Measurements from ENCODE around the gene ZBTB4. TPM values are rescaled to one million over a fixed set of nuclear protein-coding genes. Genes with fewer than 3 reads are reported as not detected.
"Not testable (repeated sequence)": the region's sequence is repeated elsewhere in the genome, so short reads cannot be mapped to it uniquely, and the experiment has no call there.

ZBTB4 gene
- total RNA-seq, 1 experiment from 2014 or later: 26.3 TPM

- POLR2A ChIA-PET: interaction anchor here (0.6 to 5.1 kb wide), 45 partner anchors 7 to 656 kb away, joined by 3 to 90 read pairs (median 6); partner anchors contain the start of genes CD68, CHRNB1, GABARAP and MPDU1
- intact Hi-C loops (cut with micrococcal nuclease): loop anchor here (1.0 to 5.0 kb wide), 4 partner anchors 39 to 131 kb away; partner anchors contain the start of genes KCTD11, SENP3 and TMEM102
- H3K4me1 Mint-ChIP-seq (ENCODE audit: insufficient read depth, unreplicated experiment): peaks cover 36% of the 10 kb centered on the region
These were observed 4.0 kb upstream of the ZBTB4 start for GRCh38 chr17:7483255-7484066.

GRCh38 chr17:7482742-7483088 lies 3.3 kb upstream of the ZBTB4 start:
- intact Hi-C loops (cut with micrococcal nuclease): loop anchor here (5.0 kb wide), 1 partner anchor 130 kb away; the partner anchor contains the start of gene KCTD11
- H3K9me3 Mint-ChIP-seq (ENCODE audit: unreplicated experiment); DNase-seq (ENCODE audit: unreplicated experiment); BruUV-seq (replicated peaks); H3K27me3 Mint-ChIP-seq (ENCODE audit: insufficient read depth, unreplicated experiment); CTCF ChIA-PET: not testable (repeated sequence)
- POLR2A ChIA-PET: interaction anchor here (0.6 to 5.1 kb wide), 9 partner anchors 23 to 657 kb away, joined by 3 to 90 read pairs (median 16); partner anchors contain the start of genes CHRNB1, MPDU1, SOX15 and TMEM102
- Mint-ChIP-seq H3K36me3 (ENCODE audit: insufficient read depth, unreplicated experiment) (peaks cover 45% of the 10 kb centered on the region), H3K4me1 (ENCODE audit: insufficient read depth, unreplicated experiment) (peaks cover 41% of the 10 kb centered on the region), H3K4me3 (ENCODE audit: unreplicated experiment) (peak overlapping the region; percentile 79), H3K27ac (ENCODE audit: low read depth, unreplicated experiment) (peak overlapping the region; percentile 100)

More at GRCh38 chr17:7483255-7484066, 4.0 kb upstream of the ZBTB4 start:
- peak overlapping the region; percentile 100 for H3K27ac Mint-ChIP-seq (ENCODE audit: low read depth, unreplicated experiment)
- peak overlapping the region; percentile 79 for H3K4me3 Mint-ChIP-seq (ENCODE audit: unreplicated experiment)
- DNase-seq (ENCODE audit: unreplicated experiment): peak; percentile 91
- TSS peak; percentile 89 for BruUV-seq (replicated peaks)
- no peak for TF ChIP-seq CTCF (IDR thresholded peaks at IDR 0.05; ENCODE audit: unreplicated experiment)
- peaks cover 45% of the 10 kb centered on the region for H3K36me3 Mint-ChIP-seq (ENCODE audit: insufficient read depth, unreplicated experiment)
- CTCF ChIA-PET: interaction anchor here (0.7 kb wide), 2 partner anchors 24 to 46 kb away, joined by 3 read pairs; no protein-coding TSS in a partner anchor
- H3K9me3 Mint-ChIP-seq (ENCODE audit: unreplicated experiment): no peaks in the 10 kb centered on the region
- no peaks in the 10 kb centered on the region for H3K27me3 Mint-ChIP-seq (ENCODE audit: insufficient read depth, unreplicated experiment)

GRCh38 chr17:7481842-7482741 lies 2.7 kb upstream of the ZBTB4 start:
- not testable (repeated sequence) for H3K9me3 Mint-ChIP-seq (ENCODE audit: unreplicated experiment); BruUV-seq (replicated peaks); H3K27me3 Mint-ChIP-seq (ENCODE audit: insufficient read depth, unreplicated experiment); DNase-seq (ENCODE audit: unreplicated experiment)
- peaks cover 41% of the 10 kb centered on the region for H3K4me1 Mint-ChIP-seq (ENCODE audit: insufficient read depth, unreplicated experiment)
- CTCF ChIA-PET: interaction anchor here (0.6 to 0.9 kb wide), 2 partner anchors 79 to 141 kb away, joined by 3 read pairs; no protein-coding TSS in a partner anchor
- peaks cover 41% of the 10 kb centered on the region for H3K36me3 Mint-ChIP-seq (ENCODE audit: insufficient read depth, unreplicated experiment)
- intact Hi-C loops (cut with micrococcal nuclease): loop anchor here (5.0 kb wide), 1 partner anchor 130 kb away; the partner anchor contains the start of gene KCTD11
- POLR2A ChIA-PET: interaction anchor here (4.5 kb wide), 2 partner anchors 40 to 205 kb away, joined by 51 to 58 read pairs; partner anchors contain the start of genes CHRNB1, TP53 and WRAP53
- H3K4me3 Mint-ChIP-seq (ENCODE audit: unreplicated experiment): peak overlapping the region; percentile 79
- peak overlapping the region; percentile 100 for H3K27ac Mint-ChIP-seq (ENCODE audit: low read depth, unreplicated experiment)

GRCh38 chr17:7481275-7481674 lies 1.8 kb upstream of the ZBTB4 start, which contains the start of gene SLC35G6:
Gene SLC35G6, plus strand, starts transcription at chr17:7481446. Its CDS starts 71 bp downstream, at chr17:7481517.
- intact Hi-C loops (cut with micrococcal nuclease): loop anchor here (5.0 kb wide), 1 partner anchor 129 kb away; the partner anchor contains the start of gene KCTD11
- not testable (repeated sequence) for DNase-seq (ENCODE audit: unreplicated experiment); H3K9me3 Mint-ChIP-seq (ENCODE audit: unreplicated experiment); H3K27me3 Mint-ChIP-seq (ENCODE audit: insufficient read depth, unreplicated experiment); BruUV-seq (replicated peaks)
- Mint-ChIP-seq H3K27ac (ENCODE audit: low read depth, unreplicated experiment) (peak within 1 kb of the TSS; percentile 89), H3K4me3 (ENCODE audit: unreplicated experiment) (peak within 1 kb of the TSS; percentile 84), H3K4me1 (ENCODE audit: insufficient read depth, unreplicated experiment) (peaks cover 43% of the 10 kb centered on the region), H3K36me3 (ENCODE audit: insufficient read depth, unreplicated experiment) (peaks cover 37% of the 10 kb centered on the region)
- CTCF ChIA-PET: interaction anchor here (0.6 to 1.4 kb wide), 4 partner anchors 40 to 142 kb away, joined by 3 to 6 read pairs (median 4); no protein-coding TSS in a partner anchor
- POLR2A ChIA-PET: interaction anchor here (0.6 to 6.9 kb wide), 4 partner anchors 43 to 516 kb away, joined by 3 to 115 read pairs (median 24); partner anchors contain the start of genes FGF11, FXR2, SENP3 and TMEM102

GRCh38 chr17:7480089-7480384 lies 606 bp upstream of the ZBTB4 start:
- DNase-seq (ENCODE audit: unreplicated experiment): no peak
- POLR2A ChIA-PET: interaction anchor here (0.7 to 6.9 kb wide), 17 partner anchors 10 to 239 kb away, joined by 3 to 115 read pairs (median 5); partner anchors contain the start of genes CD68, CHRNB1, FGF11 and FXR2
- intact Hi-C loops (cut with micrococcal nuclease): loop anchor here (5.0 kb wide), 1 partner anchor 128 kb away; the partner anchor contains the start of gene KCTD11
- H3K27ac Mint-ChIP-seq (ENCODE audit: low read depth, unreplicated experiment): peak overlapping the region; percentile 89
- TF ChIP-seq CTCF (IDR thresholded peaks at IDR 0.05; ENCODE audit: unreplicated experiment): no peak
- no peaks in the 10 kb centered on the region for H3K9me3 Mint-ChIP-seq (ENCODE audit: unreplicated experiment)
- no peaks in the 10 kb centered on the region for H3K27me3 Mint-ChIP-seq (ENCODE audit: insufficient read depth, unreplicated experiment)
- H3K4me1 Mint-ChIP-seq (ENCODE audit: insufficient read depth, unreplicated experiment): peaks cover 43% of the 10 kb centered on the region
- peaks cover 36% of the 10 kb centered on the region for H3K36me3 Mint-ChIP-seq (ENCODE audit: insufficient read depth, unreplicated experiment)
- CTCF ChIA-PET: interaction anchor here (0.5 to 1.4 kb wide), 6 partner anchors 44 to 125 kb away, joined by 3 to 7 read pairs (median 4); partner anchors contain the start of gene TMEM102
- no TSS peak for BruUV-seq (replicated peaks)
- H3K4me3 Mint-ChIP-seq (ENCODE audit: unreplicated experiment): peak overlapping the region; percentile 84

Measured in MCF 10A (cell line).